Bone marrow (tissue), 2 donors: ENCODE measurements around the gene GART.
"Not testable (repeated sequence)": the region's sequence is repeated elsewhere in the genome, so short reads cannot be mapped to it uniquely, and the experiment has no call there.

Experiments used
- DNase-seq, 2 donors: peaks; one replicate each; lab custom pipeline; 2025; lab: John Stamatoyannopoulos, UW

The GART gene

DNA sequence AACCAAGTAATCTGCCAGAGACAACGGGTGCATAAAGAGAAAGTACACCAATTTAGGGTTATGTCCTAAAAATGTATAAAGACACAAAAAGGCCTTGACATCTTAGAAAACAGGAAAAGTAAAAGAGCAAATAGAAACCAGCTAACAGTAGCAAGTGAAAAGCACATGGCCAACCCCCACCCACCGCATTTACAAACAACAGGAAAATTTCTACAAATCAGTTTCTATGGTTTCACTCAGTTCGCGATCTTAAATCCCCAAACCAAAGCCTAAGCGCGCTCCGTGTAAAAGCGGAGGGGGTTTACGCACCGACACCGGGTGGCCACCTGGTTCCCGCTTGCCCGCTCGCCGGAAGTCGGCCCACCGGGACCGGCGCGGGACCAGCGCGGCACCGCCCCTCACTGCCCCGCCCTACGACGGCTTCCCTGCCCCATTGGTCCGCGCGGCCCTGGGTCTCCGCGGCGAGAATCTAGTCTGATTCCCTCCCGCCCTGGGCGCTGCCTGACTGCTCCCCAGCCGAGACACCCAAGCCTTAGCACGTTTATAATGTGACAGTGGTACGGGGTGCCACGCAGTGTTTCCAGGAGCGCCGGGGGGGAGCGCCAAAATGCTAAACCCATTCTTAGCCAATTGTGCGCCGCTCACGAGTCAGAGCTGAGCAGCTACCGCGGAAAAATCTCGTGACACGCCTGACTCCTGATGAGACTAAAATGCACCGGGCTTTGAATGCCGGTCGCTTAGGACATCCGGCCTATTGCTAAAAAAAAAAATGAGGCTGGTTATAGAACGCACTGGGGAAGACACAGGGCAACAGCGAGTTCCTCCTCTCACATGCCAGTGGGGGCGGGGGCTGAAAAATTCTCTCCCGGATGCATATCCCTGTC lies at the start of gene GART:
Gene GART, minus strand, starts transcription at position 362 of the 884 bp plus-strand sequence. CDS start 2,802 bp downstream, outside the sequence.
- DNase-seq, result peak; percentile 37 to 81

GRCh38 chr21:33588485-33589335 lies 46.8 kb upstream of the GART start, which contains the start of gene DONSON:
Gene DONSON (minus strand): TSS chr21:33588684. CDS start chr21:33588641, 43 bp downstream.
- peak; percentile 42 to 81 for DNase-seq

DNA sequence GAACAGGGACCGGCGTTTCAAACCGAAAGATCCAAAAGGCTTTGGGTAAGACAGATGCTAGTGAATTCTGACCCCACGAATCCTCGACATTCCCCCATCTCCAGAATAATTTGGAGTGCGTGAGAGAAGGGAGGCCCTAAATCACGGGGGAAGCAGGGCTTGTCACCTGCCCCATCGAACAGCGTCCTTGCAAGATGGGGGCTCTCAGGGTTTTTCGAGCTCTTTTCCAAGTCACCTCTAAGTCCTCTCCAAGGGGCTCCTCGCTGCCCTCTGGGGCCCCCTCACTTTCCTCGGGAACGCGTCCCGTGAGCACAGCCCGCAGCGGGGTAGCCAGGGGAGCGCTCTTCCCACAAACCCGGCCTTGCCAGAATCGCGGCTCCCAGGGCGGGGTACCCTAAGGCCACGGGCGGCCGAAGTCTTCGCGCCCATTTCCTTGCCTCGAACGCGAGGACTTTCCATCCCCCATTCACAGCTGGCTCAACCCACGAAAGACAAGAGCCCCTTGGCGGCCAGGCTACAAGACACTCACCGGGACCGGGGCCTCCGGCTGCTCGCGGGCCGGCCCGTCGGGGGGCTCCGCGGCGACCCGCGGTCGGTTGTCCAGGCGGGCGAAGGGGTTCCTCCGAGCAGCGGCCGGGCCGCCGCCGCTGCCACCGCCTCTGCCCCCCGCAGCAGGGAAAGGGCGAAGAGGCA lies 46.0 kb upstream of the GART start:
- DNase-seq, result no peak

DNA sequence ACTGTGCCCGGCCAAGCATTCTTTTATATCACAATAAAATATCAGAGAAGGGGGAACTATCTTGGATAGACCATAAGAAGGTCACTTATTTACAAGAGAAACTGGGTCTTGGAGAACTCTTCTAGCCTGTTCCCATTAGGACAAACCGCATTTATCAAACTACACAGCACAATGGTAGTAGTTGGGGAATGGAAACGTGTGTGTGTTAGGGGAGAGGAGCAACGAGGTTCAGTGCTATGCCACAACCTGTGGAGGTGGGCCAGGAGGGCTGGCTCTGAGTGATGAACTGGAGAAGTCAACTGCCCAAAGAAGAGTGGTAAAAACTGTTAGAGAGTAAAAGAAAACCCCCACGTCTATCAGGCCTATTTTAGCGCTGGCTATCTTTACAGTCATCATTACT lies 45.0 kb upstream of the GART start:
- no peak for DNase-seq

- DNase-seq, result no peak
Measured at GRCh38 chr21:33584455-33584854, 42.5 kb upstream of the GART start.

DNA sequence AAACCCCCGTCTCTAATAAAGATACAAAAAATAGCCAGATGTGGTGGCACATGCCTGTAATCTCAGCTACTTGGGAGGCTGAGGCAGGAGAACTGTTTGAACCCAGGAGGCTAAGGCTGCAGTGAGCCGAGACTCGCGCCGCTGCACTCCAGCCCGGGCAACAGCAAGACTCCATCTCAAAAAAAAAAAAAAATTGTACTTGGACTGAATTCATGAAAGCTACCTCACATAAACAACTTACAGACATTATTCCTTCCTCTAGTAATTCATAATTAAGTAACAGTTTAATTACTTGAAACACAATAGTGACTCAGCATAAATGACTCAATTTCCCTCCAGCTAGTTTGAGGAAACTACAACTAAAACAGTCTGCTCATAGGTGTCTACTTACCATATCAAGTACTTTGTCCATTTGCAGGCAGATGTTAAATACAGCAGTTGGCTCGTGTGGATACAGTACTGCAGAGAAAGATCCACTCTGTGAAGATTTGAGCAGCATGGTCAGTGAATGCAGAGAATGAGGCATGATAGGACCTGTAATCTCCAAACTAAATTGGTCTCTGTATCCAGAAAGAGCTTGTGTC lies 37.1 kb upstream of the GART start:
- DNase-seq, result peak in 1 of 2 donors; percentile 58

GRCh38 chr21:33578214-33578613 lies 36.3 kb upstream of the GART start:
- no peak for DNase-seq

DNA sequence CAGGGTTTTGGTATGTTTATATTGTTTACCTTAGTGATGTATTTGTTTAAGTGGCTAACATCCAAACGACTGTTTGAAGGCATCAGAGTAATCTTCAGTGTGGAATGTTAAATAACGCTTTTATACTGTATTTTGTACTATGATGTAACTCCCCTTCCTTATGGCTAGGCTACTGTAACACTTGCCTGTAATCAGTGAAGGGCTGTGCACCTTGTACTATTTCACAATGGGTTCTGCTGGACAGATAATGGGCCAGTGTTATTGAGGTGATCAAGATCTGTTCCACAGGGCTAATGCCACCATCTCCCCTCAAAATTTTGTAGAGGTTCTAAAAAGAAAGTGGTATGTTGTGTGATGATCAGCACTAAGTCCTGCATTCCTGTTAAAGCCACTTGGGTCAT lies 34.8 kb upstream of the GART start:
- not testable (repeated sequence) for DNase-seq

- DNase-seq, result no peak
Measured at GRCh38 chr21:33572350-33572749, 30.4 kb upstream of the GART start.

GRCh38 chr21:33569991-33570390 lies 28.1 kb upstream of the GART start:
- DNase-seq, result no peak

- DNase-seq, result no peak
Measured at GRCh38 chr21:33568448-33568847, 26.5 kb upstream of the GART start.

GRCh38 chr21:33567914-33568313 lies 26.0 kb upstream of the GART start:
- DNase-seq, result no peak

DNA sequence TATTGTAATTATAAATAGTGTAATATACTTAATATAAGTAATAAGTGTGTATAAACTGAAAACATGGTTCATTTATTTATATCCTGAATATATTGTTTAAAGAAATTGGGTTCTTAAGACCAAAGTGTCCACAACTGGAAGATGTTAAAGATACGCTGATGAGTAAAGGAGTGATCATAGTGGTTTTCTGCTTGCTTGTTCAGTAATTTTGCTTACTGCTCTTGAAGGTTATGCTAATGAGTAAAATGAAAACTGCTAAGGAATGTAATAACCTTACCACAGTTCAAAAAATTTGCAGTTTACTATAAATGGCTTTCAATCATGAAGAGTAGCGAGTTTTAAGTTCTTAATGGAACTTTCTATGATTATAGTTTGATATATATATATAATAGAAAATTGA lies 24.6 kb upstream of the GART start:
- no peak for DNase-seq

DNA sequence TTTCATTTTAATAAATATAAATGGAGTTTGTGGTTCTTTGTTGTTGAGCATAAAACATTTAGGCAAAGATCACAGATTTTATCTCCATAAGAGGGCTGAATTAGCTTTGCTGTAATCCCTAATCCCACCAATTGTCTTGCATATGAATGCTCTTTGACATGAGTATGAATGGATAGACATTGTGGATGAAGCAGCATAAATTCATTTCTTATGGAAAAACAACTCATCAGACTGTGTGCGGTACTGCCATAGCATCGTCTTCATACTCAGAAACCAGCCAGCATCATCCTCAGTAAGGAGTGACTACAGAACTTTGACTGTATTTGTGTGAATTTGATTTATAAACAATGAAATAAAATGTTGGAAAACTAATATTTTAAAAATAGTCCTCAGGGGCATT lies 20.5 kb upstream of the GART start:
- no peak for DNase-seq

DNA sequence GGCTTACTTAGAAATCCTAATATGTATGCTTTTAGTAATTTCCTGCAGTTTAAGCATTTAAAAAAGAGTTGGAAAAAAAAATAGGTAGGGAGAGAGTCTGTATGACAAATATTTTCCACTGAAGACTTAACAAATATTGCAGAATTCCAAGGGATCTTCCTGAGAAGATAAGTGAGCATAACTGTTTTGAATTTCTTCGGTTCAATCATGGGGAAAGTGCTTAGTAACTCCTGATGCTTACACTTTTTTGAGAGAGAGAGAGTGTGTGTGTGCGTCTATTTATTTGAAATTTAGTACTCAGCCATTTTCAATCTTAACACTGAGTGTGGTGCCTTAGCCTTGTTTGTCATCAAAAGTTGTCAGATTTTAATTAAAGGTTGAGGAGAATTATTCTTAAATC lies 19.5 kb upstream of the GART start:
- no peak for DNase-seq

GRCh38 chr21:33560965-33561364 lies 19.0 kb upstream of the GART start:
- DNase-seq, result no peak

- no peak for DNase-seq
Measured at GRCh38 chr21:33559813-33560212, 17.9 kb upstream of the GART start.

- DNase-seq, result no peak
Measured at GRCh38 chr21:33558777-33559421, 17.0 kb upstream of the GART start.

DNA sequence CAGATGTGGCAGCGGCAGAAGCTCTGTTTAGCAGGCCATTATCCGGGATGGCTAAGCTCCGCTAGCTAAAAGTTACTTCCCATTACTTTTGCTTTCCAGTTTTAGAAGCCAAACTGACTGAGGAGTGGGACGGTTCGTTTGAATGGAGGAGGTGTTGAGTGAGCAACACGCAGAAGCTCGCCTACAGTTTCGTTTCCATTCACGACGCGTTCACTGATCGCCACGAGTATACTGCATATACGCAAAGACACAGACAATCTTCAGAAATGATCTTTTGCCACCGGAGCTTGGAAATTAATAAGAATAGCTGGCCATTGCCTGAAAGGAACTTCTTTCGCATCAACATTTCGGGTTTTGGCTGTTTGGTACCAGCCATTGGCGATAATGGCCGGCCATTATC lies 15.5 kb upstream of the GART start:
- DNase-seq, result no peak

- no peak for DNase-seq
Measured at GRCh38 chr21:33554982-33555344, 13.0 kb upstream of the GART start.

DNA sequence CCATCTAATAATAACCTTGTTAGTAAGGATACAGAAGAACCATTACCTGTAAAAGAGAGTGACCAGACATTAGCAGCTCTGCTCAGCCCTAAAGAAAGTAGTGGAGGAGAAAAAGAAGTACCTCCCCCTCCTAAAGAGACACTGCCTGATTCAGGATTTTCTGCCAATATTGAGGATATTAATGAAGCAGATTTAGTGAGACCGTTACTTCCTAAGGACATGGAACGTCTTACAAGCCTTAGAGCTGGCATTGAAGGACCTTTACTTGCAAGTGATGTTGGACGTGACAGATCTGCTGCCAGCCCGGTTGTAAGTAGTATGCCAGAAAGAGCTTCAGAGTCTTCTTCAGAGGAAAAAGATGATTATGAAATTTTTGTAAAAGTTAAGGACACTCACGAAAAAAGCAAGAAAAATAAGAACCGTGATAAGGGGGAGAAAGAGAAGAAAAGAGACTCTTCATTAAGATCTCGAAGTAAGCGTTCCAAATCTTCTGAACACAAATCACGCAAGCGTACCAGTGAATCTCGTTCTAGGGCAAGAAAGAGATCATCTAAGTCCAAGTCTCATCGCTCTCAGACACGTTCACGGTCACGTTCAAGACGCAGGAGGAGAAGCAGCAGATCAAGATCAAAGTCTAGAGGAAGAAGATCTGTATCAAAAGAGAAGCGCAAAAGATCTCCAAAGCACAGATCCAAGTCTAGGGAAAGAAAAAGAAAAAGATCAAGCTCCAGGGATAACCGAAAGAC lies 12.5 kb upstream of the GART start:
- no peak for DNase-seq
